HCT116 (cell line): ENCODE data around the gene ARRDC1. TPM values are rescaled to one million over a fixed set of nuclear protein-coding genes. Genes with fewer than 3 reads are reported as not detected.

Experiments used
- ATAC-seq: fragments of 200-7000 bp; cut with Tn5 transposase; 2 replicates; pipeline ENCODE4 v1.9.1; 2020; ENCODE audit warnings: mild to moderate bottlenecking, moderate library complexity
- BruUV-seq: library from RNA; stranded (reverse); fragments of 400-500 nt; replicated peaks from 2 replicates; lab custom pipeline; 2021; lab: Mats Ljungman, UMichigan
- CTCF ChIA-PET: fragments of 300-600 bp; sonication (Branson Sonifier 250); formaldehyde crosslinking; loops from one replicate; lab custom pipeline; 2021; ENCODE audit warnings: antibody characterized with exemption; lab: Charles Lee
- POLR2A ChIA-PET: fragments of 300-600, 350-600 bp; sonication (Branson Sonifier 250); formaldehyde crosslinking; loops from one replicate; lab custom pipeline; 2021; ENCODE audit warnings: antibody characterized with exemption; lab: Charles Lee
- RAD21 ChIA-PET, 2 experiments: fragments of 300-600 bp; sonication (Branson Sonifier 250); formaldehyde crosslinking; loops; one replicate each; lab custom pipeline; 2023; ENCODE audit warnings: low total read pairs in 2 of 2; ENCODE audit not compliant: uncharacterized antibody in 2 of 2, unreplicated experiment in 2 of 2, low non-redundant PET in 1 of 2; lab: Charles Lee
- DNase-seq: peaks from one replicate; pipeline ENCODE4 v3.0.0-alpha.2; 2010; ENCODE audit warnings: low read depth, low spot score
- H2AFZ ChIP-seq: fragments of 200-600 bp; shearing (Covaris generic), sonication (generic); 2 replicates; pipeline ENCODE4 v1.6.1; 2017; ENCODE audit warnings: low read depth, mixed run types, mixed read lengths, antibody characterized with exemption, low read length; ENCODE audit not compliant: poor library complexity, severe bottlenecking
- H3K27ac ChIP-seq: 2 replicates; pipeline ENCODE4 v1.5.1; 2012; ENCODE audit warnings: low read depth, low read length
- H3K27me3 ChIP-seq: fragments of 200-600 bp; sonication (generic); 2 replicates; pipeline ENCODE4 v1.6.1; 2016; ENCODE audit warnings: mixed run types, low read length, mixed read lengths; ENCODE audit not compliant: insufficient read depth
- H3K36me3 ChIP-seq, 2 experiments: fragments of 200-500 bp in 1 of 2; fragments of 200-600 bp in 1 of 2; sonication (Bioruptor generic) in 1 of 2; sonication (generic) in 1 of 2; 2 replicates each; pipeline versions ENCODE4 v1.5.1 to v1.6.1; 2014 to 2016; ENCODE audit warnings: low read length in 2 of 2, inconsistent platforms in 1 of 2, mixed read lengths in 1 of 2, mixed run types in 1 of 2; ENCODE audit not compliant: insufficient read depth in 2 of 2, control insufficient read depth in 1 of 2
- H3K4me1 ChIP-seq, 2 experiments: fragments of 200-600 bp in 1 of 2; sonication (generic) in 1 of 2; 2 replicates each; pipeline versions ENCODE4 v1.5.1 to v1.6.1; 2012 to 2017; ENCODE audit warnings: low read length in 2 of 2, inconsistent platforms in 1 of 2, mild to moderate bottlenecking in 1 of 2, mixed read lengths in 1 of 2, mixed run types in 1 of 2, moderate library complexity in 1 of 2; ENCODE audit not compliant: insufficient read depth in 2 of 2, control insufficient read depth in 1 of 2
- H3K4me2 ChIP-seq: fragments of 200-600 bp; sonication (generic); 2 replicates; pipeline ENCODE4 v1.6.1; 2017; ENCODE audit warnings: mixed run types, low read length, mixed read lengths
- H3K4me3 ChIP-seq, 2 experiments: fragments of 200-600 bp in 1 of 2; sonication (generic) in 1 of 2; replicated peaks in 1 of 2; 2 replicates each; pipeline ENCODE4 v1.5.1; 2011 to 2016; ENCODE audit warnings: low read length in 2 of 2, control low read depth in 1 of 2, low read depth in 1 of 2, mild to moderate bottlenecking in 1 of 2, mixed read lengths in 1 of 2, mixed run types in 1 of 2
- H3K79me2 ChIP-seq: fragments of 200-600 bp; sonication (generic); 2 replicates; pipeline ENCODE4 v1.6.1; 2017; ENCODE audit warnings: mild to moderate bottlenecking, mixed run types, low read length, moderate library complexity, mixed read lengths; ENCODE audit not compliant: insufficient read depth
- H3K9ac ChIP-seq: fragments of 200-600 bp; sonication (generic); 2 replicates; pipeline ENCODE4 v1.6.1; 2016; ENCODE audit warnings: low read length, mixed read lengths
- H3K9me2 ChIP-seq: fragments of 200-600 bp; sonication (generic), shearing (Covaris generic); 2 replicates; pipeline ENCODE4 v1.6.1; 2017; ENCODE audit warnings: mixed run types, mild to moderate bottlenecking, moderate library complexity; ENCODE audit not compliant: insufficient read depth
- H3K9me3 ChIP-seq, 2 experiments: fragments of 200-500 bp in 1 of 2; fragments of 200-600 bp in 1 of 2; sonication (Bioruptor generic) in 1 of 2; sonication (generic) in 1 of 2; 2 replicates each; pipeline ENCODE4 v1.6.1; 2014 to 2017; ENCODE audit warnings: low read length in 2 of 2, mixed read lengths in 2 of 2, inconsistent platforms in 1 of 2, low read depth in 1 of 2, mild to moderate bottlenecking in 1 of 2, mixed run types in 1 of 2, moderate library complexity in 1 of 2; ENCODE audit not compliant: control insufficient read depth in 1 of 2, insufficient read depth in 1 of 2
- H4K20me1 ChIP-seq: fragments of 200-600 bp; sonication (generic), shearing (Covaris generic); 2 replicates; pipeline ENCODE4 v1.6.1; 2017; ENCODE audit warnings: mixed run types, mild to moderate bottlenecking, moderate library complexity; ENCODE audit not compliant: insufficient read depth
- CEBPB ChIP-seq: IDR thresholded peaks from 2 replicates; pipeline ENCODE4 v1.6.1; 2012; ENCODE audit warnings: low read depth
- EZH2phosphoT487 ChIP-seq: fragments of 200-600 bp; IDR thresholded peaks from 2 replicates; pipeline ENCODE4 v1.6.1; 2018; ENCODE audit warnings: antibody characterized with exemption, borderline replicate concordance
- JUND ChIP-seq: IDR thresholded peaks from 2 replicates; pipeline ENCODE4 v1.6.1; 2012
- RAD21 ChIP-seq: IDR thresholded peaks from 2 replicates; pipeline ENCODE4 v1.6.1; 2012; ENCODE audit warnings: low read depth, mild to moderate bottlenecking
- TCF7L2 ChIP-seq: IDR thresholded peaks from 2 replicates; pipeline ENCODE4 v1.7.0; 2011; ENCODE audit warnings: borderline replicate concordance, inconsistent platforms; ENCODE audit not compliant: insufficient read depth, insufficient read length; ENCODE audit errors: extremely low read depth
- YY1 ChIP-seq: IDR thresholded peaks from 2 replicates; pipeline ENCODE4 v1.6.1; 2011; ENCODE audit warnings: low read length, low read depth, moderate library complexity, mild to moderate bottlenecking; ENCODE audit not compliant: insufficient replicate concordance; ENCODE audit errors: extremely low read depth
- ZFX ChIP-seq: fragments of 450-650 bp; IDR thresholded peaks from 2 replicates; pipeline ENCODE4 v1.6.1; 2017
- ZNF274 ChIP-seq: fragments of 200-500 bp; sonication (Bioruptor generic); IDR thresholded peaks from 2 replicates; pipeline ENCODE4 v1.6.1; 2014; ENCODE audit warnings: mild to moderate bottlenecking, low read depth, low read length, inconsistent platforms
- intact Hi-C: fragments of 100-400 bp; cut with micrococcal nuclease; formaldehyde crosslinking; loops from 2 replicates; pipeline ENCODE4 v1.10.0; 2022
- total RNA-seq: library from RNA; stranded (reverse); gene quantifications from one replicate; pipeline ENCODE4 v1.2.1, GENCODE V29; 2021; ENCODE audit not compliant: unreplicated experiment
- TF ChIP-seq, protein P1 (sequence below): IDR thresholded peaks from 2 replicates; pipeline ENCODE4 v1.6.1; 2011; ENCODE audit warnings: mild to moderate bottlenecking, low read length, moderate library complexity; ENCODE audit not compliant: insufficient replicate concordance; ENCODE audit errors: extremely low read depth
- TF ChIP-seq, protein P2 (sequence below): IDR thresholded peaks from 2 replicates; pipeline ENCODE4 v1.6.1; 2012

Gene ARRDC1
- total RNA-seq, 1 experiment from 2014 or later = 82.8 TPM

DNA sequence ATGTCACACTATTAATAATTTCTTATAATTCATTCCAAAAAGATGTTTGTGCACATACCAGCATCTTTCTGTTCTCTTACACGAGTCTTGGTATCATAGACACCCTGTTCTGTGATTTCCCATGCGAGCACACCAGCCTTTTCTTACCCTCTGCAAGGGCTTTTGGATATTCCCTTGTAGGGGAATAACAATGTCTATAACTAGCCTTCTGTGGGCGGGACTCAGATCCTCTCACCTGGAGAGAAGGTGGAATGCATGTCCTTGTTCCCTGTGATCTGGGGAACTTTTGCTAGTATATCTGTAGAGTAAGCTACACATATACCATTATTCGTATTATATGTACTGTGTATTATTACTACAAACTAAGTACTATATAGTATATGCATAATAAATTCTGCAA lies 58.1 kb downstream of the ARRDC1 start:
- no peaks in the 10 kb centered on the region for H3K27me3 ChIP-seq
- H3K36me3 ChIP-seq = peaks cover 0 to 3% of the 10 kb centered on the region in 2 experiments; a peak in 1 of 4 replicates
- ATAC-seq (no peak), DNase-seq (no peak)
- H2AFZ ChIP-seq = no peak overlapping the region
- H3K79me2 ChIP-seq = peaks cover 97% of the 10 kb centered on the region
- no peak overlapping the region for H3K9ac ChIP-seq
- no peaks in the 10 kb centered on the region for H3K9me2 ChIP-seq
- no peaks in the 10 kb centered on the region for H3K9me3 ChIP-seq
- RAD21 ChIA-PET = no interaction called here
- POLR2A ChIA-PET = no interaction called here
- BruUV-seq = no TSS peak
- no peak overlapping the region for H3K27ac ChIP-seq
- H3K4me1 ChIP-seq = no peaks in the 10 kb centered on the region
- no peak for TF ChIP-seq EZH2phosphoT487
- TF ChIP-seq, all 23 proteins: peak for 0
- H4K20me1 ChIP-seq = no peaks in the 10 kb centered on the region
- H3K4me3 ChIP-seq = no peak overlapping the region
- intact Hi-C loops = no loop called here
- CTCF ChIA-PET = interaction anchor here (2.3 kb wide), 1 partner anchor 9 kb away, joined by 6 read pairs; no protein-coding TSS in a partner anchor
- H3K4me2 ChIP-seq = no peak overlapping the region

DNA sequence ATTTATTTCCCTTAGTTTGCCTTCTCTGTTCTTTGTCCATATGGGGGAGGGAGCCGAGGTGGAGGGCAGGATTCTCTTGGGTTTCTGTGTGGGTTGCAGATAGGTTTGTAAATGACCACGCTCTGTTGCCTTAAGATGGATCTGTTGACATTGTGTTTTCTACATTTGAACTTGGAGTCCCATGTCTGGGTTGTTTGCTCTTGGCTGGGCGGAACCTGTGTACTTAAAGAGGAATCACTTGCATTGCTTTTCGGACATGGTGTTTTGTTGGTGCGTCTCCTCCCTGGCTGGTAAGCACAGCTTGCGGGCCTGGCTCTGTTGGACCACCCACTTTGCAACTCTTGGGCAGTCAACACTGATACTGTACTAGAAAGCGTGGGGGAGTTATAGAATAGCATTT lies 59.2 kb downstream of the ARRDC1 start:
- Histone ChIP-seq H3K36me3 (peaks cover 0 to 3% of the 10 kb centered on the region in 2 experiments; a peak in 1 of 4 replicates), H3K4me3 (no peak overlapping the region), H3K4me1 (no peaks in the 10 kb centered on the region), H3K27me3 (no peaks in the 10 kb centered on the region), H3K9ac (no peak overlapping the region), H4K20me1 (no peaks in the 10 kb centered on the region), H3K79me2 (peaks cover 97% of the 10 kb centered on the region), H3K9me2 (no peaks in the 10 kb centered on the region), H3K27ac (no peak overlapping the region), H3K9me3 (no peaks in the 10 kb centered on the region), H2AFZ (no peak overlapping the region), H3K4me2 (no peak overlapping the region)
- ATAC-seq (no peak), DNase-seq (no peak)
- RAD21 ChIA-PET = no interaction called here
- BruUV-seq = no TSS peak
- POLR2A ChIA-PET = interaction anchor here (0.6 kb wide), 1 partner anchor 36 kb away, joined by 3 read pairs; no protein-coding TSS in a partner anchor
- TF ChIP-seq, protein P1, sequence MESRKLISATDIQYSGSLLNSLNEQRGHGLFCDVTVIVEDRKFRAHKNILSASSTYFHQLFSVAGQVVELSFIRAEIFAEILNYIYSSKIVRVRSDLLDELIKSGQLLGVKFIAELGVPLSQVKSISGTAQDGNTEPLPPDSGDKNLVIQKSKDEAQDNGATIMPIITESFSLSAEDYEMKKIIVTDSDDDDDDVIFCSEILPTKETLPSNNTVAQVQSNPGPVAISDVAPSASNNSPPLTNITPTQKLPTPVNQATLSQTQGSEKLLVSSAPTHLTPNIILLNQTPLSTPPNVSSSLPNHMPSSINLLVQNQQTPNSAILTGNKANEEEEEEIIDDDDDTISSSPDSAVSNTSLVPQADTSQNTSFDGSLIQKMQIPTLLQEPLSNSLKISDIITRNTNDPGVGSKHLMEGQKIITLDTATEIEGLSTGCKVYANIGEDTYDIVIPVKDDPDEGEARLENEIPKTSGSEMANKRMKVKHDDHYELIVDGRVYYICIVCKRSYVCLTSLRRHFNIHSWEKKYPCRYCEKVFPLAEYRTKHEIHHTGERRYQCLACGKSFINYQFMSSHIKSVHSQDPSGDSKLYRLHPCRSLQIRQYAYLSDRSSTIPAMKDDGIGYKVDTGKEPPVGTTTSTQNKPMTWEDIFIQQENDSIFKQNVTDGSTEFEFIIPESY = no peak
- no peak for TF ChIP-seq ZNF274
- no peak for TF ChIP-seq RAD21
- TF ChIP-seq CEBPB = no peak
- TF ChIP-seq, protein P2, sequence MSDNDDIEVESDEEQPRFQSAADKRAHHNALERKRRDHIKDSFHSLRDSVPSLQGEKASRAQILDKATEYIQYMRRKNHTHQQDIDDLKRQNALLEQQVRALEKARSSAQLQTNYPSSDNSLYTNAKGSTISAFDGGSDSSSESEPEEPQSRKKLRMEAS = no peak
- TF ChIP-seq YY1 = no peak
- TF ChIP-seq JUND = no peak
- TF ChIP-seq TCF7L2 = no peak
- TF ChIP-seq ZFX = no peak
- intact Hi-C loops = no loop called here
- CTCF ChIA-PET = interaction anchor here (0.7 to 2.3 kb wide), 2 partner anchors 8 to 22 kb away, joined by 3 to 6 read pairs; no protein-coding TSS in a partner anchor
